ENCODE measurements around the gene FZD7.
A peak's percentile ranks its signal among the peaks of the same experiment; 100 is the strongest.

Gene FZD7

GRCh38 chr2:202033317-202034248 is at the start of gene FZD7:
TSS of gene FZD7 (plus strand) at chr2:202033855. CDS start at chr2:202034648, 793 bp downstream.
- peak; percentile 86 for DNase-seq
- no peaks in the 10 kb centered on the region for H3K9me3 Mint-ChIP-seq
- H3K27ac Mint-ChIP-seq = no peak within 1 kb of the TSS
- ATAC-seq = peak; percentile 76
- H3K36me3 Mint-ChIP-seq (ENCODE audit: low read depth) = no peaks in the 10 kb centered on the region
- peak within 1 kb of the TSS; percentile 79 for H3K4me3 Mint-ChIP-seq
- peaks cover 11% of the 10 kb centered on the region for H3K4me1 Mint-ChIP-seq
- peaks cover 36% of the 10 kb centered on the region for H3K27me3 Mint-ChIP-seq

- H3K9me3 Mint-ChIP-seq = no peaks in the 10 kb centered on the region
- no peak for DNase-seq
- H3K27ac Mint-ChIP-seq = no peak overlapping the region
- H3K27me3 Mint-ChIP-seq = no peaks in the 10 kb centered on the region
- ATAC-seq = no peak
- no peaks in the 10 kb centered on the region for H3K36me3 Mint-ChIP-seq (ENCODE audit: low read depth)
- no peak overlapping the region for H3K4me3 Mint-ChIP-seq
- H3K4me1 Mint-ChIP-seq = no peaks in the 10 kb centered on the region
Observed at GRCh38 chr2:201984333-201984732, 49.3 kb upstream of the FZD7 start.

- H3K36me3 Mint-ChIP-seq (ENCODE audit: low read depth) = no peaks in the 10 kb centered on the region
- ATAC-seq (no peak), DNase-seq (no peak)
- H3K9me3 Mint-ChIP-seq = no peaks in the 10 kb centered on the region
- H3K27ac Mint-ChIP-seq = no peak overlapping the region
- H3K4me3 Mint-ChIP-seq = no peak overlapping the region
- no peaks in the 10 kb centered on the region for H3K4me1 Mint-ChIP-seq
- no peaks in the 10 kb centered on the region for H3K27me3 Mint-ChIP-seq
Observed at GRCh38 chr2:201984800-201985525, 48.7 kb upstream of the FZD7 start.

GRCh38 chr2:201985728-201986462 is 47.8 kb upstream of the FZD7 start:
- no peaks in the 10 kb centered on the region for H3K9me3 Mint-ChIP-seq
- no peak overlapping the region for H3K4me3 Mint-ChIP-seq
- no peak overlapping the region for H3K27ac Mint-ChIP-seq
- H3K27me3 Mint-ChIP-seq = no peaks in the 10 kb centered on the region
- ATAC-seq = no peak
- H3K36me3 Mint-ChIP-seq (ENCODE audit: low read depth) = no peaks in the 10 kb centered on the region
- no peaks in the 10 kb centered on the region for H3K4me1 Mint-ChIP-seq
- DNase-seq = no peak

- Mint-ChIP-seq H3K27me3 (no peaks in the 10 kb centered on the region), H3K4me3 (no peak overlapping the region), H3K27ac (no peak overlapping the region), H3K9me3 (no peaks in the 10 kb centered on the region), H3K36me3 (ENCODE audit: low read depth) (no peaks in the 10 kb centered on the region), H3K4me1 (no peaks in the 10 kb centered on the region)
- ATAC-seq = no peak
- no peak for DNase-seq
Observed at GRCh38 chr2:201986463-201986735, 47.3 kb upstream of the FZD7 start.

GRCh38 chr2:201987426-201987825 is 46.2 kb upstream of the FZD7 start:
- DNase-seq (no peak), ATAC-seq (no peak)
- H3K9me3 Mint-ChIP-seq = no peaks in the 10 kb centered on the region
- H3K4me3 Mint-ChIP-seq = no peak overlapping the region
- H3K27ac Mint-ChIP-seq = no peak overlapping the region
- no peaks in the 10 kb centered on the region for H3K27me3 Mint-ChIP-seq
- H3K36me3 Mint-ChIP-seq (ENCODE audit: low read depth) = no peaks in the 10 kb centered on the region
- no peaks in the 10 kb centered on the region for H3K4me1 Mint-ChIP-seq

GRCh38 chr2:201990069-201990468 is 43.6 kb upstream of the FZD7 start:
- Mint-ChIP-seq H3K9me3 (no peaks in the 10 kb centered on the region), H3K27me3 (no peaks in the 10 kb centered on the region), H3K27ac (no peak overlapping the region), H3K4me1 (no peaks in the 10 kb centered on the region), H3K4me3 (no peak overlapping the region), H3K36me3 (ENCODE audit: low read depth) (no peaks in the 10 kb centered on the region)
- ATAC-seq = no peak
- DNase-seq = no peak

- no peak overlapping the region for H3K4me3 Mint-ChIP-seq
- no peaks in the 10 kb centered on the region for H3K4me1 Mint-ChIP-seq
- no peaks in the 10 kb centered on the region for H3K9me3 Mint-ChIP-seq
- ATAC-seq (no peak), DNase-seq (no peak)
- H3K36me3 Mint-ChIP-seq (ENCODE audit: low read depth) = no peaks in the 10 kb centered on the region
- no peaks in the 10 kb centered on the region for H3K27me3 Mint-ChIP-seq
- H3K27ac Mint-ChIP-seq = no peak overlapping the region
Observed at GRCh38 chr2:201992960-201993359, 40.7 kb upstream of the FZD7 start.

GRCh38 chr2:201994973-201995638 is 38.5 kb upstream of the FZD7 start:
- no peak overlapping the region for H3K27ac Mint-ChIP-seq
- DNase-seq (no peak), ATAC-seq (no peak)
- H3K36me3 Mint-ChIP-seq (ENCODE audit: low read depth) = no peaks in the 10 kb centered on the region
- no peaks in the 10 kb centered on the region for H3K27me3 Mint-ChIP-seq
- no peak overlapping the region for H3K4me3 Mint-ChIP-seq
- no peaks in the 10 kb centered on the region for H3K4me1 Mint-ChIP-seq
- H3K9me3 Mint-ChIP-seq = no peaks in the 10 kb centered on the region

GRCh38 chr2:201996006-201996405 is 37.6 kb upstream of the FZD7 start:
- Mint-ChIP-seq H3K27me3 (no peaks in the 10 kb centered on the region), H3K4me1 (no peaks in the 10 kb centered on the region), H3K4me3 (no peak overlapping the region), H3K36me3 (ENCODE audit: low read depth) (no peaks in the 10 kb centered on the region), H3K27ac (no peak overlapping the region), H3K9me3 (no peaks in the 10 kb centered on the region)
- DNase-seq (no peak), ATAC-seq (no peak)

GRCh38 chr2:201996679-201997314 is 36.9 kb upstream of the FZD7 start:
- no peaks in the 10 kb centered on the region for H3K9me3 Mint-ChIP-seq
- DNase-seq (no peak), ATAC-seq (no peak)
- H3K4me3 Mint-ChIP-seq = no peak overlapping the region
- no peaks in the 10 kb centered on the region for H3K36me3 Mint-ChIP-seq (ENCODE audit: low read depth)
- H3K4me1 Mint-ChIP-seq = no peaks in the 10 kb centered on the region
- no peaks in the 10 kb centered on the region for H3K27me3 Mint-ChIP-seq
- no peak overlapping the region for H3K27ac Mint-ChIP-seq

- no peaks in the 10 kb centered on the region for H3K36me3 Mint-ChIP-seq (ENCODE audit: low read depth)
- no peak overlapping the region for H3K4me3 Mint-ChIP-seq
- H3K27me3 Mint-ChIP-seq = no peaks in the 10 kb centered on the region
- DNase-seq (no peak), ATAC-seq (no peak)
- no peak overlapping the region for H3K27ac Mint-ChIP-seq
- peaks cover 6% of the 10 kb centered on the region for H3K4me1 Mint-ChIP-seq
- H3K9me3 Mint-ChIP-seq = no peaks in the 10 kb centered on the region
Observed at GRCh38 chr2:201999279-201999678, 34.4 kb upstream of the FZD7 start.

GRCh38 chr2:202001826-202002225 is 31.8 kb upstream of the FZD7 start:
- H3K4me1 Mint-ChIP-seq = peaks cover 15% of the 10 kb centered on the region
- no peak overlapping the region for H3K4me3 Mint-ChIP-seq
- no peaks in the 10 kb centered on the region for H3K36me3 Mint-ChIP-seq (ENCODE audit: low read depth)
- H3K27me3 Mint-ChIP-seq = no peaks in the 10 kb centered on the region
- no peak for ATAC-seq
- H3K9me3 Mint-ChIP-seq = no peaks in the 10 kb centered on the region
- DNase-seq = no peak
- H3K27ac Mint-ChIP-seq = no peak overlapping the region

- no peaks in the 10 kb centered on the region for H3K36me3 Mint-ChIP-seq (ENCODE audit: low read depth)
- H3K27me3 Mint-ChIP-seq = no peaks in the 10 kb centered on the region
- no peak overlapping the region for H3K27ac Mint-ChIP-seq
- no peaks in the 10 kb centered on the region for H3K9me3 Mint-ChIP-seq
- no peak for ATAC-seq
- peaks cover 15% of the 10 kb centered on the region for H3K4me1 Mint-ChIP-seq
- H3K4me3 Mint-ChIP-seq = no peak overlapping the region
- no peak for DNase-seq
Observed at GRCh38 chr2:202002381-202002780, 31.3 kb upstream of the FZD7 start.

All from activated naive CD8-positive, alpha-beta T cell treated with anti-CD3 and anti-CD28 coated beads, Interleukin-2, amount 50 U/mL, for 24 hours (primary cell).